Umbilical cord (tissue), 2 donors: Measurements from ENCODE around the gene AKT3. TPM values are rescaled to one million over a fixed set of nuclear protein-coding genes. Genes with fewer than 3 reads are reported as not detected.

Source experiments
- DNase-seq: peaks from one replicate; pipeline ENCODE4 v3.0.0-alpha.2; 2015; ENCODE audit warnings: low spot score
- total RNA-seq: library from RNA; depleted of rRNA; stranded (reverse); fragments of >200 nt; gene quantifications from one replicate; pipeline ENCODE4 v1.2.3, GENCODE V29; 2014; ENCODE audit warnings: low replicate concordance; ENCODE audit not compliant: insufficient read depth

The AKT3 gene
- total RNA-seq, 1 donor from 2014 or later = 64.0 TPM

- DNase-seq = no peak
These were observed 339.1 kb downstream of the AKT3 start for GRCh38 chr1:243510928-243511327.

- no peak for DNase-seq
These were observed 341.1 kb downstream of the AKT3 start for GRCh38 chr1:243508943-243509342.

DNA sequence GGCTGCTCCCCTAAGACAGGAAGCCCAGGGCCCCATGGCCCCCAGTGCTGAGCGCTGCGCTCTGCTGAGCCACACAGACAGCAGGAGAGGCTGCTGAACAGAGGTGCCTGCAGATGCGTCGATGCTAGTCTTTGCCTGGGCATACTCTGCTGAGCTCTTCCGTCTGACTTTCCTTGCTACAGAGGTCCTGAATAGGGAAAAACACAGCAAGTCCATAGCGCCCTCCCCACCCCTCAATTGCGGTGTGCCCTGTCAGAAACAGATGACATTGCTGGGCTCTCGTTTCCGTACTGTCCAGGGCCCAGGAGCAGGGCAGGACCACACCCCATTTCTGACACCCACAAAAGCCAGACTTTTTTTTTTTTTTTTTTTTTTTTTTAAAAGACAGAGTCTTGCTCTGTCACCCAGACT is 341.7 kb downstream of the AKT3 start:
- DNase-seq = no peak

- no peak for DNase-seq
These were observed 342.3 kb downstream of the AKT3 start for GRCh38 chr1:243507672-243508302.

DNA sequence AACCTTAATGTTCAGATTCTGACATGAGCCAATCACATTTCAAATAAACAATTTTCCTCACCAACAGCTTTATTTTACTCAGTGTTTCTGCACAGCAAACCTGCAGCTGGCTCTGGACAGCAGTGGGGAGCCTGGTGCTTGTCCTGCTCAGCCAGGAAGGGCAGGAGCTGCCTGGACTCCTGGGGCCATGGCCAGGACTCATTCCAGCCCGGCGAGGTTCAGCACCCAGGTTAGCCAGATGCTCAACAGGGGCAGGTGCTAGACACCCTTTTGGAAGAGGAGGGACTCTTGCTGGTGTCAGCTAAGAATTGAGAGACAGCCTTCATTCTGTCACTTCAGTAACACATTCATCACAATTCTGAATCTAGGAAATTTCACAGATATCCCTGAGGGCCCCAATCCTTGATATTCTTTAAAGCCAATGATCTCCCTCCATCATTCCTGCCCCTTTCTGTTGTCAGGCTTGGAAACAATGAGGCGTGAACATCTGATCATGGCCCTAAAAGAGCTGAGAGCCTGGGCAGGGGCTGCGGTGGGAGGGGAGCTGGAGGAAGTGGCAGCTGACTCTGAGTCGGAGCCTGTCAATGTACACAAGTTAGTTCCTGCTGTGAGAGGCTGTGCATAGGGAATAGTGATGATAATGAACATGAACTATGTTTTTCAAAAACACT is 342.9 kb downstream of the AKT3 start:
- no peak for DNase-seq

DNA sequence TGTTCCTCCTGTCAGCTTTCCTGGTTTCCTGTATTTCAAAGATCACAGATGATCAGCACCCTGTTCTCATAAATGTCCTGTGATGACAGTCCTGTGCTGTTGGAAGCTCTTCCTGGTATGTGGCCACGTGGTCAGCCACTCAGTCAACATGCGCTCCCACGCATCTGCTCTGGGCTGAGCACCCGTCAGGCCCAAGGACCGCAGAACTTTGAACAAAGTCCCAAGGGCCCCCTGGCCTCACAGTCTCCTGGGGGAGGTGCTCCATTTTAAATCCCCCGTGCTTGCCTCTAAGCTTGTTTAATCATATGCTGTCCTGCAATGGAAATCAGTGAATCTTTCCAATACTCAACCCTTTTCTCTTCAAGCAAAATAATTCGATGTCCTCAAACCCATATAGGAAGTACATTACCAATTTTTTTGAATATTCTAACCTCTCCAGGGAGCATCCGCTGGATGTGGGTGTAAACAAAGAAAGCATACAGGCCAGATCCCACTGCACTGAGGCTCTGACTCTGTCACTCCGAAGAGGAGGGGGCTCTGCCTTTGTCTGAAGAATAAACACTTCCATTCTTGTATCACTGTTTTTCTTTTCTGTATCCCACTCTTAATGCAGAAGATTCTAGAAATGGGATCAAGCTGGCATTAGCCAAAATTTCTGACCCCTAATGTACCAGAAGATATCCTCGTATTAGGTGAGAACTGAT is 343.9 kb downstream of the AKT3 start:
- no peak for DNase-seq

- DNase-seq = no peak
These were observed 346.9 kb downstream of the AKT3 start for GRCh38 chr1:243503155-243503554.

DNA sequence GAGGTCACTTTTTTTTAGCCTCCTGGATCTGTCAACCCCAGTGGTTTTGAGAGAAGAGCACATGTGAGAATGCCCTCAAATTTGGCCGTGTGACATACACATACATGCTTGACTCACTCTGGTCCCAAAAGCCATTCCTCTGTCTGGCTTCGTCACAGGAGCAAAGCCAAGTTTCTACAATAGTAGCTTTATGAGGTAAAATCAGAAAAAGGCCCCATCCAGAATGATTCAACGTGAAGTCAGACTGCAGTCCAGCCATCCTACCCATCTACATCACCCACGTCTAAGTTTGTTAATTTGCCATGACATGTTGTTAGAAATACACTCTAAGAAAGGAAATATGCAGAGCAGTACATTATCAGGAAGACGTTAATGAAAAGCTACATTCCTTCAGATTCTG is 349.0 kb downstream of the AKT3 start:
- no peak for DNase-seq

DNA sequence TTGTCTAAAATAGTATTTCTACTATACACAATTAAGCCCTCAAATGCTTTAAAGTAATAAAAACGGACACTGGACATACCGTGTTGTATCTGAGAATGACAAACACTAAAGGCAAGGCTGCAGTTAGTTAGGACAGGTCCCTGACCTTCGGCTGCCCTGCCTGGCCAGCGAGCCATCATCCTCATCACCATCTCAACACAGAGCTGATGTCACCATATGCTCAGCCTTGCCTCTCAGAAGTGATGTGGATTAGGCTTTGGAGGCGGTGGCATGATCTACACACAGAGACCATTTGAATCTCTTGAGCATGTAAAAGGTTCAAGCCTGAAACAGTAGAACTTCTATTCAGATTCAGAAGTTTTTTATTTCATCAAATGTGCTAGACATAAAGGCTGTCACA is 349.5 kb downstream of the AKT3 start:
- DNase-seq = no peak

GRCh38 chr1:243499711-243500110 is 350.3 kb downstream of the AKT3 start:
- DNase-seq = no peak

DNA sequence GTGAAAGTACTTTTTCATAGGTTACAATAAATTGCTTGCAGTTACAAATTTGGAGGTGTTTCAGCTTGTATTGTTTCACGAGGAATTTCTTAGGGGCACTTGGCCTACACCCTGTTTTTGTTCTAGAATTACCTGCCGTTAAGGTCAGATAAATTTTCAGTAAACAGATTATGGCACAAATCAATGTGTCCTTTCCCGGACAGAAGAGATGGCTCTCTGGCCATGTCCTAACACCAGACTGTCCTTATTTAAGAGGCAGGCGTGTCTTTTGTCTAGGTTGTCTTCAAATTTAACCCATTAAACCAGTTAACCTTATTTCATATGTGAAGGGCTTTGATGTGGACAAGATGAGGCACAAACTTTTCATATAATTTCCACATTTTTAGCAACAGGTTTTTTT is 350.8 kb downstream of the AKT3 start:
- DNase-seq = no peak

DNA sequence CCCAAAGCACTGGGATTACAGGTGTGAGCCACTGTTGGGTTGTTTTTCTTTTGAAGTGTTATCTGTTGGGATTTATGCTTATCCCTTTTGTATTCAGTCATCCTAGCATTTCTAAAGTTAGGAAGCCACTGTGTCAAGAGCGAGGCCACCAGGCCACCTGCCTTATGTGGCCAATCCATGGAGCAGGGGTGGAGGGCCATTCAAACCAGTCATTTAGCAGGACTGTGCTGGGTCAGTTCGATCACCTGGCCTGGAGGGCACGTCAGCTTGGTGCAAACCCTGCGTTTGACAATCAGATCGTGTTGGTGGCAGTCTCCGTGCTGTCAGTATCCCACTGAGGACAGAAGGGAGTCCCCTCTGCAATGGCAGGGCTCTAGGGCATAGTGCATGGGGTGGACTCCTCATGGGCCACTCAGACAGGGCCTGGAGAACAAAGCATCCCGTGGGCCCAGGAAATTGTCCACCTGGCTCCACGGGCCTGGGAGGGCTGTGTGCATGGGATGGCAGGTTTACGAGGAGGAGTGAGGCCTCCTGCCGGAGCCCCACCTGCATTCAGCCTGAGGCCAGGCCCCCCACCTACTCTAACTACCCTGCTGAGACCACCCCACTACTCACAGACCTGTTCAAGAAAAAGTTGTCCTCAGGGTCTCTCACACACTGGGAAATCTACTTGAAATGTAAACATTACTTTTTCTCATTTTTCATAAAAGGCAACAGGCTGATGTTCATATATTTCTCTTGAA is 351.9 kb downstream of the AKT3 start:
- no peak for DNase-seq

DNA sequence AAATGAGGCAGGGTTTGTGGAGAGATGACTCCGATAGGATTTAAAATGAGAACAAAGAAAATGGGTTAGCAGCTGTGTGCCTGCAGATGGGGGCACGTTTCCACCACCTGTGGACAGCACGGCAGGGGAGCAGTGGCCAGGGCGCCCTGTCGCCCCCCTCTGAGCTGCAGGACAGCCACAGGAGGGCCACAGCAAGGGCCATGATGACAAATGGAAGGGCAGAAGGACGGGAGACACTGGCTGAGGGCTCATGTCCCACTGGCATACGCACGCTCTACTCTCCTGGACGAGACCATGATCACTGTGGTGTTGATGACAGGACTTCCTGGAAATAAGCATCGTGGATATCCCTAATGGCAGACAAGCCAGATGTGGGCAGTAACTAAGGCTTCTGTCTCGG is 353.2 kb downstream of the AKT3 start:
- DNase-seq = no peak

DNA sequence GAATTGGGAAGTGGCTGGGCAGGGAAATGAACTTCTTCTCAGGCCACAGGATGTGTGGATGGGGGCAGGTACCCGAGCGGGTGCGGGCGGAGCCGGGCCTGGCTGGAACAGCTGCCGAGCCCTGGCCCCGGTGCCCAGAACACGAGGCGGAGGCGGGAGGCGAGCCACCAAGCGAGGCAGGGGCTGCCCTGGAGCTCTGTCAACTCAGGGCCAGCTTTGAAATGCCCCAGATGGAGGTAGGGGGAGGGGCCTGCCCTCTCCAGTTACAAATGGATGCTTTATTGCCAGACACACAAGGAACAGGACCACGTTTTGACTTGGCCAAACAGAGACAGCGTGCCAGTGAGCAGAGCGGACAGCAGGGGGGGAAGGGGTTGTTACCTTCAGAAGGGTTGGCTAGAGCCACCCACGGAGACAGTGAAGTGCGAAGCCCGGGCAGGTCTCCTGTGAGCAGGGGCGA is 353.8 kb downstream of the AKT3 start:
- no peak for DNase-seq

- peak; percentile 91 for DNase-seq
These were observed 354.4 kb downstream of the AKT3 start for GRCh38 chr1:243495442-243496186.

DNA sequence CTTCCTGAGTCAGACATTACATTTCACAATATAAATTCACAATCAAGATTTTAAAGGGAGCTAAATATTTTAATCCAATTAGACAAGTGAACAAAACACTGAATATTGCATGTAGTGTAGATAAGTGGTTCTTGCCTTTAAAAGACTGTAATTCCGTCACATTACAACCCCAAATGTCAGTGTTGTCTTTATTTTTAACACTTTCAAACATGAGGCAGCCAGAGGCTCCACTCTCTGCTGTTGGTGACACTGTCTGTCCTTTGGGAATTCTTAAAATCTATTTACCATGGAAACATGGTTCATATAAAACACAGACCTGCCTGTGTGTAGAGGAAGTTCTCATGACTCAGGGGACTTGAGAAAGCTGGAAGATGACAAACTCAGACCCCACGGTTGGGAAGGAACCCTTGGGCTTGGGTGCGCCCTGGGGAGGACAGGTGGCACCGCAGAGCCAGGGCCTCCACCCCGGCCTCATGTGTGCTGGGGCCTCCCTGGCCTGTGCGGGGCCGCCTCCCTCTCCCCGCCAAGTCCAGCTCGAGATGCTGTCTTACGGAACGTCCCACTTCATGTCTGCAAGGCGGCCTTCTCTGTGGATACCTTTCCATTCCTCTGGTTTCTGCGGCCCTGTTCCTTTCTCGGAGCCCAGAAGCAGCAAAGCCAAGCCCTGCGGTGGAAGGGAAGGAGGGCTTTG is 355.2 kb downstream of the AKT3 start:
- no peak for DNase-seq

GRCh38 chr1:243493156-243494129 is 356.6 kb downstream of the AKT3 start:
- DNase-seq = no peak

DNA sequence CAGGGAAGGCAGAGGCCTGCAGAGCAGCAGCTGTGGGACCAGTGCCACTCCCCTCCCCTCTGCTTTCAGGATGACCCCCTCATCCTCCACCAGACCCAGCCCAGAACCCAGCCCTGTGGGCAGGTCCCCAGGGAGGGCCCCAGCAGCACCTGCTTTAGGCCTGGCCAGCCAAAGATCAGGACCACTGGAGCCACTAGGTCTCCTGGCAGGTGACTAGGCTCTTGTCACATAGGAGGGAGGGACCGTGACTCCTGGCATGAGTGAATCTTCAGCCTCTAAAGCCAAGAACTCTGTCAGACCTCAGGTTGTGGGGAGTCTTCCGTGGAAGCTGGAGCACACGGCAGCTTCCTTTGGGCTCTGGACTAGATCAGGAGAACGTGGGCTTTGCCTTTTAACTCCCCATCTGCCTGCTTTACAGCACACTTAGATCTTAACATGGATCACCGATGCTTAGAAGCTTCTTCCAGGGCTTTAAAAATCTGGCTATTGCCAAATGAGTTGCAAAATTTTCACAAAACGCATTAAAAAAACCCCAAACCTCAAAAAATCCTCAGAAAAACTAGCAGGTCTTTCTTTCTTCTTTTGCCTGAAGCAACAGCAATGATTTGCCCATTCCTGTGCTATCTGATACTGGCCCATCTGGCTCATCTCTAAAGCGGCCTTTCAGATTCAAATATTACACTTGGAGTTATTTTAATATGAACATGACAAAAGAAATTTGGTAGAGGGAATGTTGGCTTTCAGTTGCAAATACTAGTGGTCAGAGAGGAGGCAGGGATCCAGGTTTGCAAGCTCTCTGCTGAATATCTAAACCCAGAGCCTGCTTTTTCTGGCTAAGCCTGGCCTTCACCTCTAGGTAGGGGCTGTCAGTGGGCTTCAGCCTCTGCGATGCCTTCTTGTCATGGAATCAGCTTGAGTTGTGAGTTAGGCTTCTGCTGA is 359.0 kb downstream of the AKT3 start:
- peak; percentile 64 for DNase-seq
